Sigmoid colon (tissue), 4 donors: Measurements from ENCODE around the gene MYLK.

Source experiments
- EP300 ChIP-seq, 4 donors: sonication (generic); formaldehyde crosslinking; IDR thresholded peaks; one replicate each; pipeline ENCODE4 v1.6.1; 2017; ENCODE audit warnings: antibody characterized with exemption in 4 of 4
- POLR2A ChIP-seq, 2 donors: fragments of 450-650 bp; IDR thresholded peaks; one replicate each; pipeline ENCODE4 v1.6.1; 2016; ENCODE audit warnings: antibody characterized with exemption in 2 of 2, mild to moderate bottlenecking in 2 of 2, moderate library complexity in 2 of 2
- POLR2AphosphoS5 ChIP-seq, 4 donors: sonication (generic); formaldehyde crosslinking; IDR thresholded peaks; one replicate each; pipeline ENCODE4 v1.6.1; 2017; ENCODE audit warnings: antibody characterized with exemption in 4 of 4
- TF ChIP-seq, protein P1 (sequence below), 4 experiments: fragments of 450-650 bp in 3 of 4; fragments of 200-600 bp in 1 of 4; IDR thresholded peaks; one replicate each; pipeline ENCODE4 v1.5.1; 2016 to 2019; ENCODE audit warnings: antibody characterized with exemption in 4 of 4, mild to moderate bottlenecking in 3 of 4, moderate library complexity in 2 of 4

DNA sequence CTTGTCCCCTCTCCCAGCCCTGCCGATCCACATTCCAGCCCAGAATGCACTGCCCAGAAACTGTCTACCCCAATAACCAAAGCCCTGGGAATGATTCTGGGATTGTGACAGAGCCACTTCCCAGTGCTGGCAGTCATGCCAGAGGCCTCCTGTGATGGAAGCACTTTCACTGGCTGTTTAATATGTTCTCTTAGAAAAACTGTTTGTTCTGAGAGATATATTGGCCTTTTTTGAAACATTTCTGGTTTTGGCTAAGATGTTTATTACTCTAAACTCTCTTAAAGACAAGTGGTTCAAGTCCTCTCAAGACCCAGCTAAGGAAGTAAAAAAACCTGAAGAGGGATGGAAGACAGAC lies 225.3 kb downstream of the MYLK start:
- TF ChIP-seq POLR2AphosphoS5 (IDR thresholded peaks at IDR 0.05), result peak; percentile 96 to 98 (median 97)
- TF ChIP-seq EP300 (IDR thresholded peaks at IDR 0.05), result peak; percentile 70 to 89 (median 88)
- TF ChIP-seq, protein P1, sequence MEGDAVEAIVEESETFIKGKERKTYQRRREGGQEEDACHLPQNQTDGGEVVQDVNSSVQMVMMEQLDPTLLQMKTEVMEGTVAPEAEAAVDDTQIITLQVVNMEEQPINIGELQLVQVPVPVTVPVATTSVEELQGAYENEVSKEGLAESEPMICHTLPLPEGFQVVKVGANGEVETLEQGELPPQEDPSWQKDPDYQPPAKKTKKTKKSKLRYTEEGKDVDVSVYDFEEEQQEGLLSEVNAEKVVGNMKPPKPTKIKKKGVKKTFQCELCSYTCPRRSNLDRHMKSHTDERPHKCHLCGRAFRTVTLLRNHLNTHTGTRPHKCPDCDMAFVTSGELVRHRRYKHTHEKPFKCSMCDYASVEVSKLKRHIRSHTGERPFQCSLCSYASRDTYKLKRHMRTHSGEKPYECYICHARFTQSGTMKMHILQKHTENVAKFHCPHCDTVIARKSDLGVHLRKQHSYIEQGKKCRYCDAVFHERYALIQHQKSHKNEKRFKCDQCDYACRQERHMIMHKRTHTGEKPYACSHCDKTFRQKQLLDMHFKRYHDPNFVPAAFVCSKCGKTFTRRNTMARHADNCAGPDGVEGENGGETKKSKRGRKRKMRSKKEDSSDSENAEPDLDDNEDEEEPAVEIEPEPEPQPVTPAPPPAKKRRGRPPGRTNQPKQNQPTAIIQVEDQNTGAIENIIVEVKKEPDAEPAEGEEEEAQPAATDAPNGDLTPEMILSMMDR (IDR thresholded peaks at IDR 0.05), result no peak
- TF ChIP-seq POLR2A (IDR thresholded peaks at IDR 0.05), result no peak
